Measurements from ENCODE around the gene CTRB1.
"Not testable (repeated sequence)": the region's sequence is repeated elsewhere in the genome, so short reads cannot be mapped to it uniquely, and the experiment has no call there.

The CTRB1 gene

DNA sequence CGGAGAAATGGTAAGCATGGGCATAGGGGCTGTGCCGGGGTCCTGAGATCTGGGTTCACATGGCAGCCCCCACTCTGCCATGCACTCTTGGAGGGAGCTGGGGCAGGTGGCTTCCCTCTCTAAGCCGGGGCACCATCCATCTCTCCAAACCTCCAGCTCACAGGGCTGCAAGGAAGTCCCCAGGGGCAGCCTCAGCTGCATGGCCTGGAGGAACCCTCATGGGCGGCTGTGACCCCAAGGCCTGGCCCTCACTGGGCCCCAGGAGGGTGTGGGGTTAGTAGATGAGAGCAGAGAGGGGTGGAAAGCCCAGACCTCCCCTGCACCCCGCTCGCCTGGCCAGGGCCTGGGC lies 14.4 kb upstream of the CTRB1 start:
- DNase-seq (ENCODE audit: low spot score), result no peak

DNA sequence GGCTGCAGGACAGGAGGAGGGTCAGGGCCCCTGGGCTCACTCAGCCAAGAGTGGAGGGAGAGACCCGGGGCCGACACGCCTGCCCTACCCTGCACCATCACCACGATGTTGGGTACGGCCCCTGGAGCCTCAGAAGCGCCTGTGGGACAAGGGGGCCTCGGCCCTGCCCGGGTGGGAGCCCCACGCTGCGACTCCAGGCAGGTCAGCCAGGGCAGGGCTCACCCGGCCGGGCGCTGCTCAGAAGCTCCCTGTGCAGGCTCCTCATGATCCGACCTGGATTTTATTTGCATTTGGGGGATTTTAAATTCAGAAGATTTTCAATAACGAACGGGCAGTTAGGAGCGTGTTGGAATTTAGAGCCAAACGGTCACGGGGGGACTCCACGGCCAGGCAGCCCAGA lies 13.9 kb upstream of the CTRB1 start:
- DNase-seq (ENCODE audit: low spot score), result not testable (repeated sequence)

DNA sequence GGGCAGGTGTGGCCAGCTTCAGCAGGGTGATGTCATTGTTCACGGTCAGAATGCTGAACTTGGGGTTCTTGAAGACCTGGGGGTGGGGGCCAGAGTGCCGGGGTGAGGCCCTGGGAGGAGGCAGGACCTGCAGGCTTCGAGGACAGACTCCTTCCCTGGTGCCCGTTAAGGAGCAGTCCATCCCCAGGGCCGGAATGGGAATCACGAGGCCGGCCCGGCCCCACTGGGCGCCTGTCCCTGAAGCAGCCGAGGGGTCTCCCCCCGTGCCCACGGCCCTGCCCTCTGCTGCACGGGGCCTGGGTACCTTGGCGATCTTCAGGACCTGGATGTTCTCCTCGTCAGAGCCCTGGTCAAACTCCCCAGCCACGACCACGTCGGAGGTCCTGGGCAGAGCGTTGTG lies 13.3 kb upstream of the CTRB1 start:
- not testable (repeated sequence) for DNase-seq (ENCODE audit: low spot score)

DNA sequence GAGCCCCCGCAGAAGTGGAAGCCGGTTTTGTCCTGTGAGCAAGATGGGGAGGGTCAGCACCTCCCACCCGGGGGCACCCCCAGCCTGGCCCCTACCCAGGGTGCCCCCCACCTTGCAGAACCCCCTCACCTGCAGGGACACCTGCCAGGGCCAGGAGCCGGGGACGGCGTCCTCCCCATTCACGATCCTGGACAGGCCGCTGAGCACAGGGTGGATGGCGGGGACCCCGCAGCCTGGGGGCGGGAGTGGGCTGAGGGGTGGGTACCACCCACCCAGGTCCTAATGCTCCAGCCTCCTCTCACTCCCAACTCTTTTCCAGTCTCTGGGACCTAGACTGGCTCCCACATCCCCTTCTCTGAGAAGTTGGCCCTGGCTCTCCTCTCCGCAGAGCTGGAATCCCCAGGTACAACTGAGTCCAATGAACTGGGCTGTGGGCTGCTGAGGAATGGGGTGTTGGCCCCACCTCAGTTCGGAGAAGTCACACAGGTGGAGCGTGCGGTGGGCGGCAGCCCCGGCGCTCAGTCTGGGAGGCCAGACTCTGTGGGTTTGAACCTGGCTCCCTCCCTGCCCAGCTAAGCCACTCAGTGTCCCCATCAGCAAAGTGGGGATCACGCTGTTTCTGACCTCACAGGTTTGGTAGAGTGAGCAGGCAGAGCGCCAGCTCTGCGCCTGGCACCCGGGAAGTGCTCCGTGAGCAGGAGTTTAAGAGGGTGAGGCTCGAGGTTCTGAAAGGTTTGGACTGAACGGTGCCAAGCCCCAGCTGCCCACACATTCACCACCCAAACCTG lies 12.6 kb upstream of the CTRB1 start:
- not testable (repeated sequence) for DNase-seq (ENCODE audit: low spot score)

DNA sequence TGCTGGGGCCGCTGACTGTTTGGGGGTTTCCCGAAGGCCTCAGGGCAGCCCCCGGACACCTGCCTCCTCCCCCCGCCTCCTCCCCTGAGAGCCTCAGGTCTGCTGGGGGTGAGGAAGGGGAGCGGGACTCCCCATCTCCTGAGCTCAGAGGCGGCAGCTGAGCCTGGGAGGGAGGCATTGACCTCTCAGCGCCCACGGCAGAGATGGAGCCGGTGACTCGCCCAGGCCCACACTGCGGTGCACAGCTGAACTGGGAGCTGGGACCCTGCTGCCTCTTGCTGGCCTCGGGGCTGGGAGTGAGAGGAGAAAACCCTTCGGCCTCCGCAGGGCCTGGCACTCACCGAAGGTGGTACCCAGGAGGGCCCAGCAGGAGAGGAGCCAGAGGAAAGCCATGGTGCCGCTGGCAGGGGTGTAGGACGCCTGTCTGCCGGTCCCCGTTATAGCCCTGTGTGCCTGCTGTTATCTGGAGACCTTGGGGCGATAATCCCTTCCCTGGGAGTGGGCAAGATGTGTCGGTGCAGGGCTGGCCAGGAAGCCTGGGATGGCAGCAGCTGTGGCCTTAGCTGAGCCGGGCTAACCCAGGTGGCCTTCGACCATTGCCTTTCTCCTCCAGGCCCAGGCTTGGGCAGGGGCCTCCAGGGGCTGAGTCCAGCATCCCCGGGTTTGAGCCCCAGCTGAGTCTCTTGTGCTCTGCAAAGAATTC lies 11.9 kb upstream of the CTRB1 start, which contains the start of gene CTRB2:
Gene CTRB2 (minus strand): TSS at position 413 of the 703 bp plus-strand sequence. CDS start 20 bp downstream, at position 393.
- no peak for DNase-seq (ENCODE audit: low spot score)

DNA sequence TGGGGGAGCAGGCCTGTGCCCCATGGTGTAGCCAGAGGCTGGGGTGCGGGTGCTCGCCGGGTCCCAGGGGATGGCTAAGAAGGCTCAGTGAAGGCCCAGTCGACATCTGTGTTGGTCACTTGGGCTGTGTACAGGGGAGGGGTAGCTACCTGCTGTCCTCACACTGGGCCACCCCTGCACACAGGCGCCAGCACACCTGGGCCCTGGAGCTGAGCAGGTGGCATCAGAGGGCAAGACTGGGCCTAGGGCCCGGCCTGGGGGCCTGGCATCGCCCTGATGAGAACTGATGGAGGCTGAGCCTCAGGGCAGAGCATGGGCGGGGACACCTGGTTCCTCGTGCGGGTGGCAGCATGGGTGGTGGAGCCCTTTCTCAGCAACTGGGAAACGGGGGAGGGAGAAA lies 11.0 kb upstream of the CTRB1 start:
- DNase-seq (ENCODE audit: low spot score), result no peak

DNA sequence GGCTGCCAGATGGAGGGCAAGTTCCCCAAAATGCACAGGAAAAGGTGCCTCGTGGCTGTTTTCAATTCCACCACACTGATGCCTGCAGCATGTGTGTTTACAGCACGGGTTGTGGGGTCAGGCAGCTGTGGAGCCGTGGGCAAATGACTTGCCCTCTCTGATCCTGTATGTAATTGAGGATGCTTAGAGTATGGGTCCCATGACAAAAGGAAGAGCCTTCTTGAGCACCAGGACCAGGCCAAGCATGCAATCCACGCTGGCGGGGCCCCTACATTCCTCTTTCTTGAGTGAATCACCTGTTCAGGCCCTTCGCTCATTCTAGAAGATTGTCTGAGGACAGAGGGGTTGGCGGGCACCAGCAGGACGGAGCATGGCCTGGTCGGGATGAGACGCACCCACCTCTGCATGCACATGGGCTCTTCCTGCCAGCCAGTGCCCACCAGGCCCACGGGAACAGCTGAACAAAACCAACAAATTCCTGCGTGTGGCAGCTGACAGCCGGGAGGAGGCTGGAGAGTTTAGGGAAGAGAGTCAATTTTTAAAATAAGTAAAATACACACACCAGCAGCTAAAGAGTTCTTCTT lies 10.5 kb upstream of the CTRB1 start:
- DNase-seq (ENCODE audit: low spot score), result no peak

DNA sequence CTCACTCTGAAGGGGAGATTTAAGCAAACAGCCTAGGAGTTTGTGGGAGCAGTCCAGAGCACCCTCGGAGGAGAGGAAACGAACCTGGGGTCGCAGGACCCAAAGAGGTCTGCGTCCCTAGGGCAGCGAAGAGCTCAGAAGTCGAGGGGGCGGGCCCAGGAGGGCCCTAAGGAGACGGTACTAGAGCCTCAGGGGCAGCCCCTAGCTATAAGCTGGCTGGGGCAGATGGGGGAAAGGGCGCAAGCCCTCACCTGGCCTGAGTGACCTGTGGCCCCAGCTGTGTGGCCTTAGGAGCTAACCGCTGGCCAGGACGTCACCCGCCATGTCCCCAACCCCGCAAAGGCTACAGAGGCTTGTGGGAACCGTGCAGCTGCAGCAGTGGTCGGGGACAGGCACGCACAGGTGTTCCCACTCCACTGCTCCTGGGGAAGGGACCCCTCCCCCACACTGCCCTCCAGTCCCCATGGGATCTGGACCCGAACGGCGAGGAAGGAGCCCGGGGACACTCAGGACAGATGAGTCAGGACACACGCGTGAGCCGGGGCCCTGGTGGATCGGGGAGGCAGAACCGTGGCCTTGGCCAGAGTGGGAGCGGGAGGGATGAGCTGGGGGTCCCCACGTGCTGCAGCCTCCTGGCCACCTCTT lies 9.8 kb upstream of the CTRB1 start:
- no peak for DNase-seq (ENCODE audit: low spot score)

DNA sequence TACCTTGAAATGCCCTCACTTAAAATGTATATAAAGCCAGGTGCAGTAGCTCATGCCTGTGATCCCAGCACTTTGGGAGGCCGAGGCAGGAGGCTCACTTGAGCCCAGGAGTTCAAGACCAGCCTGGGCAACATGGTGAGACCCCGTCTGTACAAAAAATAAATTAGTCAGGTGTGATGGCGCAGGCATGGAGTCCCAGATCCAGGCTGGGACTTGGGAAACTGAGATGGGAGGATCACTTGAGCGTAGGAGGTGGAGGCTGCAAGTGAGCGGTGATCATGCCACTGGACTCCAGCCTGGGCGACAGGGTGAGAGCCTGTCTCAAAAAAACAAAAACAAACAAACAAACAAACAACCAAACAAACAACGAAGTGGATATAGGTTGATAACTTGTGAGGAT lies 9.3 kb upstream of the CTRB1 start:
- not testable (repeated sequence) for DNase-seq (ENCODE audit: low spot score)

DNA sequence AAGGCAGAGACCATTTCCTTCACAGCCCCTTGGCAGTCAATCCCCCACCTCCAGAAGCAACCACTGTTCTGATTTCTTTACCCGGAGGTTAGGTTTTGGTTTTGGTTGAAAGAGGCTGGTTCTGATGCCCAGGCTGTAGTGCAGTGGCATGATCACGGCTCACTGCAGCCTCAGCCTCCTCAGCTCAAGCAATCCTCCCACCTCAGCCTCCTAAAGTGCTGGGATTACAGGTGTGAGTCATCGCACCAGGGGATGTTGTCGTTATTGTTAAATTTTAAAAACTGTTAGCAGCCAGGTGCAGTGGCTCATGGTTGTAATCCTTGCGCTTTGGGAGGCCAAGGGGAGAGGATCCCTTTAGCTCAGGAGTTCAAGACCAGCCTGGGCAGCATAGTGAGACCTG lies 8.8 kb upstream of the CTRB1 start:
- no peak for DNase-seq (ENCODE audit: low spot score)

DNA sequence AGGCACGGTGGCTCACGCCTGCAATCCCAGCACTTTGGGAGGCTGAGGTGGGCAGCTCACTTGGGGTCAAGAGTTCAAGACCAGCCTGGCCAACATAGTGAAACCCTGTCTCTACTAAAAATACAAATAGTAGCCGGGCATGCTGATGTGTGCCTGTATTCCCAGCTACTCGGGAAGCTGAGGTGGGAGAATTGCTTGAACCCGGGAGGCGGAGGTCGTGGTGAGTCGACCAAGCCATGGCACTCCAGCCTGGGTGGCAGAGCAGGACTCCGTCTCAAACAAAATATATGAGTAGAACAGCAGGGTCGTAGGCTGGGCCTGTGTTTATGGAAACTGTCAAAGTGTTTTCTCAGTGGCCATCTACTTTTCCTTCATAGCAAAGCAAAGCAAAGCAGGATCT lies 7.5 kb upstream of the CTRB1 start:
- DNase-seq (ENCODE audit: low spot score), result not testable (repeated sequence)

DNA sequence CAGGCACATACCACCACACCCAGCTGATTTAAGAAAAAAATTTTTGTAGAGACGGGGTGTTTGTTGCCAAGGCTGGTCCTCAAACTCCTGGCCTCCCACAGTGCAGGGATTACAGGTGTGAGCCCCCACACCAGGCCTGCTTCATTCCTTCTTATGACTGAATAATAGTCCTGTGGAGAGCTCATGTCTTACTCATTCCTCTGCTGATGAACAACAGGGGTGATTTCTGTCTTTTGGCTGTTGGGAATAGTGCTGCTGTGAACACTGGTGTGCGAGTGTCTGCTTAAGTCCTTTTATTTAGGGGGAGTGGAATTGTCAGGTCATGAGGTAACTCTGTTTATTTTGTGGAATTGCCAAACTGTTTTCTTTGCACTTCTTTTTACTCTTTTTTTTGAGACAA lies 2.7 kb upstream of the CTRB1 start:
- no peak for DNase-seq (ENCODE audit: low spot score)

DNA sequence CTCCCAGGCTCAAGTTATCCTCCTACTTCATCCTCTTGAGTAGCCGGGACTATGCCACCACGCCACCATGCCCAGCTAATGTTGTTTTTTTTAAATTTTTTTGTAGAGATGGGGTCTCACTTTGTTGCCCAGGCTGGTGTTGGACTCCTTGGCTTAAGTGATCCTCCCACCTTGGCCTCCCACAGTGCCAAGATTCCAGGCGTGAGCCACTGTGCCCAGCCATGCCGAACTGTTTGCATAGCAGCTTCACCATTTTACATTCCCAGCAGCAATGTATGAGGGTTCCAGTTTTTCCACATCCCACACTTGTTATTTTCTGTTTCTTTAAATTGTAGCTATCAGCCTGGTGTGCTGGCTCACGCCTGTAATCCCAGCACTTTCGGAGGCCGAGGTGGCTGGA lies 2.2 kb upstream of the CTRB1 start:
- DNase-seq (ENCODE audit: low spot score), result no peak

DNA sequence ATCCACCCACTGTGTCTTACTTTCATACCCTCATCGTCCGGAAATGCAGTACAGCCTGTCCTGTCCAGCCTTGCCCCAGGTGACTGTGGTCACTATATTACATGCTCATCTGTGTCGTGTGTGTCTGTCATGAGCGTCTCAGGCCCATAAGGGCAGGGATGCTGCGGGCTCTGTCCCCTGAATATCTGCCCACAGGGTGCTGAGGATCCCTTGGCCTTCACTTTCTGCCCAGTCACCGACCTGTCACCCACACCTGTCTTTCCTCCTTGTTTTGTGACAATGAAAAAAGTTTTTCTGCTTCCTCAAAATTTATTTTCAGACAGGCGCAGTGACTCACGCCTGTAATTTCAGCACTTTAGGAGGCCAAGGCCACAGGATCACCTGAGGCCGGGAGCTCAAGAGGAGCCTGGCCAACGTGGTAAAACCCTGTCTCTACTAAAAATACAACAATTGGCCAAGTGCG lies 1.4 kb upstream of the CTRB1 start:
- DNase-seq (ENCODE audit: low spot score), result no peak

DNA sequence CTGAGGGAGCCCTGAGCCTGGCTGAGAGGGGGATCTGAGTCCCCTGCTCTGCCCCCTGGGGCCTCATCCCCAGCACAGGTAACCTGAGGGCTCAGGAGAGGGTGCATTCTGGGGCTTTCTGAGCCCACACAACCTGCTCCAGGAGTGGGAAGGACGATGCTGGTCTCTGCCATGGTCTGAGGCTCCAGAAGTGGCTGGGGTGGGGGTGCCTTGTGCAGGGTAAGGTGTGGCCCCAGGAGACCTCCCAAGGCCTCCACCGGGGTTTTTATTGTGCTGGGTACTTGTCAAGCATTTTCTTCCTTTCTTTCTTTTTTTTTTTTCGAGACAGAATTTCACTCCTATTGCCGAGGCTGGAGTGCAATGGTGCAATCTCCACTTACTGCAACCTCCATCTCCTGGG lies 300 bp downstream of the CTRB1 start:
- no peak for DNase-seq (ENCODE audit: low spot score)

DNA sequence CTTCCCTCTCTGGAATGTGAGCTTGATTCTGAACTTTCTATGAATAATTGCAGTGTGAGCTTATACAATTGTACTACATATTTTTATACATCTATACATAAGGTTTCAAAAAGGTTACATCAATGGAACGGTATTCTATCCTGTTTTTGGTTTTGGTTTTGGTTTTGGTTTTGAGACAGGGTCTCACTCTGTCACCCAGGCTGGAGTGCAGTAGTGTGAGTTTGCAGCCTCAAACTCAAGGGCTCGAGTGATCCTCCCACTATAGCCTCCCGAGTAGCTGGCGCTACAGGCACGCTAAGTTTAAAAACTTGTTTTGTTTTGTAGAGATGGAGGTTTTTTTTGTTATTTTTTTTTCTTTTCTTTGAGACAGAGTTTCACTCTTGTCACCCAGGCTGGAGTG lies 1.1 kb downstream of the CTRB1 start:
- DNase-seq (ENCODE audit: low spot score), result no peak

DNA sequence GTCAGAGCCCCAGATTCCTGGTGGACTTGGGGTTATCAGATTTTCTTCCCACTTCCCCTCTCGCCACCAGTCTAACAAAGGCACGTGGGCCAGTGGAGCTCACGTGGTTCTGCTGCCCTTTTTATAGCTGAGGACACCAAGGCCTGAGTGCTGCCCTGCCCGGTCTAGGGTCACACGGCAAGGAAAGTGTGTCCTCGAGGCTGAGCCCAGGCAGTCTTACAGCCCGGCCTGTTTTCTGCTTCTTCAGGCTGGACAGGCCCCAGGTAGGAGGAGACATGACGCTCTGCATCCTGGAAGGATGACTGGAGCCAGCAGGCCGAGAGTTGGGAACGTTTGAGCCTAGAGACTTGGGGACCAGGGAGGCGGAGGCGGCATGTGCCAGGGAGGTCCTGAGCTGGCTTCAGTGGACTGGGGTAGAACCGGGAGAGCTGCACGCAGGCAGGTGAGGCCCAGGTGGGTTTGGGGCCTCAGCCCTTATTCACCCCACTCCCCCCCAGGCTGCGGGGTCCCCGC lies 3.5 kb downstream of the CTRB1 start:
- DNase-seq (ENCODE audit: low spot score), result peak; percentile 45

DNA sequence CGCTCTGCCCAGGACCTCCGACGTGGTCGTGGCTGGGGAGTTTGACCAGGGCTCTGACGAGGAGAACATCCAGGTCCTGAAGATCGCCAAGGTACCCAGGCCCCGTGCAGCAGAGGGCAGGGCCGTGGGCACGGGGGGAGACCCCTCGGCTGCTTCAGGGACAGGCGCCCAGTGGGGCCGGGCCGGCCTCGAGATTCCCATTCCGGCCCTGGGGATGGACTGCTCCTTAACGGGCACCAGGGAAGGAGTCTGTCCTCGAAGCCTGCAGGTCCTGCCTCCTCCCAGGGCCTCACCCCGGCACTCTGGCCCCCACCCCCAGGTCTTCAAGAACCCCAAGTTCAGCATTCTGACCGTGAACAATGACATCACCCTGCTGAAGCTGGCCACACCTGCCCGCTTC lies 4.3 kb downstream of the CTRB1 start:
- not testable (repeated sequence) for DNase-seq (ENCODE audit: low spot score)

DNA sequence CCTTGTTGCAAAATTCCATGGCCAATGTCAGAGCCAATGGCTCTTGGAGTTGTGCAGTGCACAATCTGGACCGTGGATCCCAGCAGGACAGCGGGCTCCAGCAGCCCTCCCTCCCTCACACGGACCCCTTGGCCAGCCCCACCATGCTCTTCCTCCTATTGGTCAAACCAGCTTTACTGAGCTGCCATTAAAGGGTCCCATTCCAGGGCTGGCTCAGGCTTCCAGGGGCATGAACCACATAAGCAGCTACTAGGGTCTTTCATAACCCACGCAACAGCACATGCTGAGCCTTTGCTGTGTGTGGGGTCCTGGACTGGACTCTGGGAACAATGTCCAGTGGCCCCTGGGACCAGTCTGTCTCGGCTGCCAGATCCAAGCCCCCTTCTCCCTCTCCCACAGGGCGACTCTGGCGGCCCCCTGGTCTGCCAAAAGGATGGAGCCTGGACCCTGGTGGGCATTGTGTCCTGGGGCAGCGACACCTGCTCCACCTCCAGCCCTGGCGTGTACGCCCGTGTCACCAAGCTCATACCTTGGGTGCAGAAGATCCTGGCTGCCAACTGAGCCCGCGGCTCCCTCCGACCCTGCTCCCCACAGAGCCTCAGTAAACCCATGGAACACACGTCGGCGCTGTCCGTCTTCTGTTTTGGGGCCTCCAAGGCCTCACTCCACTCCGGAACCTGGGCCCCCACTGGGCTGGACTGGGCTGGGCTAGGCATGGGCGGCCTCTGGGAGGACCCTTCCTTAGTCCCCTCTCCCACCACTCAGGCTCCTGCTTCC lies 5.7 kb downstream of the CTRB1 start:
- peak; percentile 44 for DNase-seq (ENCODE audit: low spot score)

DNA sequence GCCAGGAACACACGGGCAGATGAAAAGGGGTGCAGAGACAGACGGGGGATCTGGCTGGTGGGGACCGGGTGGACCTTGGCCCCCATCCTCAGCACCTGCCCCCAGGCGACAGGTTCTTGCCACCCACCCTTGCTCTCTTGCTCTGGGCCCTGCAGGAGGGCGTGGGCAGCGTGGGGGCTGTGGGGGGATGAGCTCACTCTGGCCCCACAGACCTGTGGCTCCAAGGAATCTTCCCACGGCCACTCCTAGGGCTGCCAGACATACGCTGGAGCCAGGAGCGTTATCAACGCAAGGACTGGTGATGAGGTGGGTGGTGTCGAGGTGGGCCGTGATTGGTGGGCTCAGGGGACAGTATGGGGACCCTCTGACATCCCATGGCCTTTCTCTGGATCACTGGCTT lies 6.3 kb downstream of the CTRB1 start:
- DNase-seq (ENCODE audit: low spot score), result no peak

DNA sequence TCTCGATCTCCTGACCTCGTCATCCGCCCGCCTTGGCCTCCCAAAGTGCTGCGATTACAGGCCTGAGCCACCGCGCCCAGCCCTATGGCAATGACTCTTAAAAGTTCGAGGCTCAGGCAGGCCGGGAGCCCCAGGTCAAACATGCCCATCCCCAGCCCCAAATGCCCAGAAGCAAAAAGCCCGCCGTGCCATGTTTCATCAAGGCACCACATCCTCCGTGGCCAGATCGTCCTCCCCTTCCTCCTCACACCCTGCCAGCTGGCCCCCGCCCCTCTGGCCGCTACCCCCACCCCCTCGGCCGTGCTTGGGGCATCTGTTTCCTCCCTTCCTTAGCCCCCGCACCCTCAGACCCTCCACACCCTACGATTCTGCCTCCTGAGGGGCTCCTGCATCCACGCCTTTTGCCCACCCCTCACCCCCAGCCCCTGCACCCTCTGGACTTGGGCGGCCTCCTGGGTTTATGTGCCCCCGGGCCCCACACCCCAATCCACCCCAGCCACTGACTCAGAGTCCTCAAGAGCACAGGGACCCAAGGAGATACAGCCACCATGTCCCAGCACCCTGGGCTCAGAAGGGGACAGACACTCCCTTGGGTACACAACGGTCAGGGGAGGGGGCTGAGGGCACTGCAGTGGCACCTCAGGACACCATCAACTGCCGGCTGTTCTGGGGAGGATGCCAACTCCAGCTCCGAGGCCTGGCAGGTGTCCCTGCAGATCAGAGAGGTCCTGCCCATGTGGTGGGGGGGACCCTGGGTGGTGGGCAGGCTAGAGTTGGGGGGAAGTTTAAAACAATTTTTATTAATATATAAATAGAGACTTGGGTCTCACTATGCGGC lies 7.1 kb downstream of the CTRB1 start:
- no peak for DNase-seq (ENCODE audit: low spot score)

Data from ecto neural progenitor cell (in vitro differentiated cells).